Superior temporal gyrus (tissue), 1 donor: ENCODE results near the gene DIAPH3.
"Not testable (repeated sequence)": the region's sequence is repeated elsewhere in the genome, so short reads cannot be mapped to it uniquely, and the experiment has no call there.

Experiments used
- DNase-seq: peaks from one replicate; pipeline ENCODE4 v3.0.0-alpha.2; 2016; ENCODE audit errors: extremely low spot score

Gene DIAPH3

GRCh38 chr13:60094385-60095088, 69.2 kb downstream of the DIAPH3 start:
- no peak for DNase-seq

GRCh38 chr13:60093425-60094019, 70.2 kb downstream of the DIAPH3 start:
- no peak for DNase-seq

- DNase-seq = no peak
These were observed 72.2 kb downstream of the DIAPH3 start for GRCh38 chr13:60091573-60091972.

GRCh38 chr13:60090574-60090973, 73.2 kb downstream of the DIAPH3 start:
- no peak for DNase-seq

GRCh38 chr13:60083780-60084179, 79.9 kb downstream of the DIAPH3 start:
- DNase-seq = not testable (repeated sequence)

- no peak for DNase-seq
These were observed 82.9 kb downstream of the DIAPH3 start for GRCh38 chr13:60080850-60081249.

GRCh38 chr13:60078226-60078625, 85.5 kb downstream of the DIAPH3 start:
- DNase-seq = no peak

GRCh38 chr13:60075850-60076249, 87.9 kb downstream of the DIAPH3 start:
- DNase-seq = no peak

- no peak for DNase-seq
These were observed 89.3 kb downstream of the DIAPH3 start for GRCh38 chr13:60074397-60074796.

GRCh38 chr13:60066226-60066625, 97.5 kb downstream of the DIAPH3 start:
- no peak for DNase-seq

GRCh38 chr13:60062502-60062901, 101.2 kb downstream of the DIAPH3 start:
- DNase-seq = no peak

- DNase-seq = no peak
These were observed 102.0 kb downstream of the DIAPH3 start for GRCh38 chr13:60061737-60062136.

GRCh38 chr13:60051754-60052285, 111.9 kb downstream of the DIAPH3 start:
- no peak for DNase-seq

GRCh38 chr13:60048353-60048752, 115.4 kb downstream of the DIAPH3 start:
- not testable (repeated sequence) for DNase-seq

- no peak for DNase-seq
These were observed 115.8 kb downstream of the DIAPH3 start for GRCh38 chr13:60047918-60048317.

GRCh38 chr13:60044321-60044720, 119.4 kb downstream of the DIAPH3 start:
- DNase-seq = no peak

- no peak for DNase-seq
These were observed 120.5 kb downstream of the DIAPH3 start for GRCh38 chr13:60043262-60043661.

GRCh38 chr13:60040668-60041067, 123.1 kb downstream of the DIAPH3 start:
- DNase-seq = not testable (repeated sequence)

- no peak for DNase-seq
These were observed 127.9 kb downstream of the DIAPH3 start for GRCh38 chr13:60035874-60036273.

GRCh38 chr13:60032851-60033250, 130.9 kb downstream of the DIAPH3 start:
- DNase-seq = no peak

- no peak for DNase-seq
These were observed 135.7 kb downstream of the DIAPH3 start for GRCh38 chr13:60028021-60028420.

GRCh38 chr13:60026286-60026685, 137.4 kb downstream of the DIAPH3 start:
- DNase-seq = no peak

- DNase-seq = no peak
These were observed 143.4 kb downstream of the DIAPH3 start for GRCh38 chr13:60020288-60020687.
